HepG2 (cell line): ENCODE data around the gene OR1F1. TPM values are rescaled to one million over a fixed set of nuclear protein-coding genes. Genes with fewer than 3 reads are reported as not detected.

Experiments used
- BRCA1 ChIP-seq: sonication (generic); formaldehyde crosslinking; IDR thresholded peaks from 2 replicates; pipeline ENCODE4 v1.4.0; 2020; ENCODE audit warnings: missing genetic modification reagents
- BRD4 ChIP-seq: sonication (generic); formaldehyde crosslinking; IDR thresholded peaks from 2 replicates; pipeline ENCODE4 v1.4.0; 2020; ENCODE audit warnings: missing genetic modification reagents
- FOSL1 ChIP-seq: sonication (generic); formaldehyde crosslinking; IDR thresholded peaks from 2 replicates; pipeline ENCODE4 v1.9.0; 2021; ENCODE audit warnings: missing genetic modification reagents, borderline replicate concordance
- FOXJ3 ChIP-seq: sonication (generic); formaldehyde crosslinking; IDR thresholded peaks from 2 replicates; pipeline ENCODE4 v1.4.0; 2020; ENCODE audit warnings: missing genetic modification reagents, mild to moderate bottlenecking, borderline replicate concordance
- GTF3A ChIP-seq: sonication (generic); formaldehyde crosslinking; conservative IDR thresholded peaks from 2 replicates; pipeline ENCODE4 v1.4.0; 2020; ENCODE audit warnings: mild to moderate bottlenecking, missing genetic modification reagents
- HMG20A ChIP-seq: IDR thresholded peaks from 2 replicates; pipeline ENCODE4 v1.6.1; 2016; ENCODE audit warnings: borderline replicate concordance
- LCORL ChIP-seq, 2 experiments: fragments of 450-650 bp in 1 of 2; sonication (generic) in 1 of 2; formaldehyde crosslinking in 1 of 2; IDR thresholded peaks; 2 replicates each; pipeline versions ENCODE4 v1.5.0 to v1.6.1; 2017 to 2020; ENCODE audit warnings: antibody characterized with exemption in 1 of 2, missing genetic modification reagents in 1 of 2
- MED13 ChIP-seq: sonication (generic); formaldehyde crosslinking; IDR thresholded peaks from 2 replicates; pipeline ENCODE4 v1.5.0; 2020; ENCODE audit warnings: missing genetic modification reagents
- RAD21 ChIP-seq: fragments of 450-650 bp; formaldehyde crosslinking; IDR thresholded peaks from 2 replicates; pipeline ENCODE4 v1.5.0; 2020; ENCODE audit warnings: mild to moderate bottlenecking
- RARG ChIP-seq: sonication (generic); formaldehyde crosslinking; IDR thresholded peaks from 2 replicates; pipeline ENCODE4 v1.4.0; 2020; ENCODE audit warnings: low read depth, mild to moderate bottlenecking, missing genetic modification reagents
- RBAK ChIP-seq: sonication (generic); formaldehyde crosslinking; IDR thresholded peaks from 2 replicates; pipeline ENCODE4 v1.5.1; 2020; ENCODE audit warnings: mild to moderate bottlenecking, missing genetic modification reagents
- RELA ChIP-seq: sonication (generic); formaldehyde crosslinking; IDR thresholded peaks from 2 replicates; pipeline ENCODE4 v1.4.0; 2020; ENCODE audit warnings: missing genetic modification reagents
- SMYD3 ChIP-seq: sonication (generic); formaldehyde crosslinking; IDR thresholded peaks from 2 replicates; pipeline ENCODE4 v1.8.1; 2023; ENCODE audit warnings: mild to moderate bottlenecking, missing genetic modification reagents
- ZBTB42 ChIP-seq: sonication (generic); formaldehyde crosslinking; IDR thresholded peaks from 2 replicates; pipeline ENCODE4 v1.5.0; 2020; ENCODE audit warnings: mild to moderate bottlenecking, missing genetic modification reagents
- ZBTB7A ChIP-seq: sonication (generic); formaldehyde crosslinking; IDR thresholded peaks from 2 replicates; pipeline ENCODE4 v1.8.0; 2022; ENCODE audit warnings: mild to moderate bottlenecking, missing genetic modification reagents
- ZBTB7B ChIP-seq: sonication (generic); formaldehyde crosslinking; IDR thresholded peaks from 2 replicates; pipeline ENCODE4 v1.4.0; 2020; ENCODE audit warnings: missing genetic modification reagents
- ZNF503 ChIP-seq: sonication (generic); formaldehyde crosslinking; IDR thresholded peaks from 2 replicates; pipeline ENCODE4 v1.4.0; 2020; ENCODE audit warnings: missing genetic modification reagents
- ZNF510 ChIP-seq: sonication (generic); formaldehyde crosslinking; IDR thresholded peaks from 2 replicates; pipeline ENCODE4 v1.4.0; 2020; ENCODE audit warnings: low read depth, mild to moderate bottlenecking, missing genetic modification reagents
- ZNF563 ChIP-seq: sonication (generic); formaldehyde crosslinking; IDR thresholded peaks from 2 replicates; pipeline ENCODE4 v1.8.0; 2022; ENCODE audit warnings: mild to moderate bottlenecking, moderate library complexity, missing genetic modification reagents
- ZNF598 ChIP-seq: sonication (generic); formaldehyde crosslinking; IDR thresholded peaks from 2 replicates; pipeline ENCODE4 v1.5.1; 2020; ENCODE audit warnings: mild to moderate bottlenecking, missing genetic modification reagents, borderline replicate concordance
- ZNF792 ChIP-seq: IDR thresholded peaks from 2 replicates; pipeline ENCODE4 v1.6.1; 2016
- ZSCAN30 ChIP-seq: sonication (generic); formaldehyde crosslinking; IDR thresholded peaks from 2 replicates; pipeline ENCODE4 v1.5.0; 2020; ENCODE audit warnings: mild to moderate bottlenecking, missing genetic modification reagents
- polyA plus RNA-seq, 8 experiments: library from polyadenylated mRNA; depleted of rRNA in 3 of 8; stranded (reverse) in 7 of 8; unstranded in 1 of 8; fragments of >200 nt; fragmentation: Illumina TruSeq in 4 of 8; extraction: Trizol in 4 of 8; gene quantifications; 2 replicates each; pipeline versions ENCODE4 v1.2.1 to v1.2.3, GENCODE V29; 2011 to 2016; ENCODE audit warnings: low read depth in 4 of 8, missing spikeins in 1 of 8, mixed read lengths in 1 of 8; ENCODE audit not compliant: insufficient read depth in 1 of 8
- total RNA-seq, 5 experiments: library from RNA; depleted of rRNA; stranded (reverse); fragments of >200 nt; fragmentation: Illumina TruSeq; extraction: Trizol; gene quantifications; 2 replicates each; pipeline ENCODE4 v1.2.3, GENCODE V29; 2016; ENCODE audit warnings: low read depth in 1 of 5
- TF ChIP-seq, protein P1 (sequence below): sonication (generic); formaldehyde crosslinking; IDR thresholded peaks from 2 replicates; pipeline ENCODE4 v1.5.1; 2020; ENCODE audit warnings: missing genetic modification reagents, mild to moderate bottlenecking, borderline replicate concordance
- TF ChIP-seq, protein P2 (sequence below): sonication (generic); formaldehyde crosslinking; IDR thresholded peaks from 2 replicates; pipeline ENCODE4 v1.4.0; 2020; ENCODE audit warnings: missing genetic modification reagents

The OR1F1 gene
- total and polyA plus RNA-seq, 2 of the 13 experiments (the other 11 are each of a cell fraction or from before 2014, with no cell fraction given) = 0.90 TPM; not detected in 1

DNA sequence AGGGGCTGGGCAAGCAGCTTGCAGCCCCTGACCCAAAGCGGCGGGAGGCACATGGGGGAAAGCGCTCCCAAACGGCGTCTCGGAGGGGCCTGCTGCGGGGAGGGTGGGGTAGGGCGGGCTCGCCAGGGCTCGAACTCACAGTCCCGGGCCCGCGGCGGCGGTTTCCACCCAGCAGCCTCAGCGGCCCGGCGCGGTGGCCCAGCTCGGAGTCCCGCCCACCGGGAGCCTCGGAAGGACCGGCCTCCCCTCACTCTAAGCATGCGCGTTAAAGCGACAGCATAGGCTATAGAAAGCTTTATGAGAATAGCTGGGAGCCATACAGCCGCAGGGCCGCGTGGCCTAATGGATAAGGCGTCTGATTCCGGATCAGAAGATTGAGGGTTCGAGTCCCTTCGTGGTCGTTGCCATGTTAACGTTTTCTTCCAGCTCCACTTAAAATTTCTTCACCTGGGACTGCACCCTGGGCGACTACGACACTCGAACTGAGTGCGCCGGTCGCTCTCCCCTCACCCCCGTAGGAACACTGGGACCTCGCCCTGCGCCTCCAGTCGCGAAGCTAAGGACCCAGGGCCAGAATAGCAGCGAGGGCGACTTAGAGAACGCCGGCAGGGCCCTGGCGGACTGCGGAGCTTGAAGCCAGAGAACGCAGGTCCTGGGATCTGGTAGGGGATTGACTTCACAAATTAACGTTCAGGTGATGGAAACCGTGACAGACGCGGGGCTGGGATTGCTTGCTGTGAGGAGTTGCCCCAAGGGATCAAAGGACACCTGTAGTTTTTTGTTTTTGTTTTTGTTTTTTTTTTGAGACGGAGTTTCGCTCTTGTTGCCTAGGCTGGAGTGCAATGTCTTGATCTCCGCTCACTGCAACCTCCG lies 37.4 kb upstream of the OR1F1 start (continued):
- peak; percentile 55; the same call in 1 of the 2 replicates for TF ChIP-seq RELA (CRISPR knock-in tag)
- TF ChIP-seq BRCA1 (CRISPR knock-in tag) = 0 out of 2 replicates have a peak, but pooled peaks have one; percentile 52
- 0 out of 2 replicates have a peak, but pooled peaks have one; percentile 66 for TF ChIP-seq RARG (CRISPR knock-in tag)
- TF ChIP-seq SMYD3 (CRISPR knock-in tag) = 0 out of 2 replicates have a peak, but pooled peaks have one; percentile 61
- TF ChIP-seq, protein P1, sequence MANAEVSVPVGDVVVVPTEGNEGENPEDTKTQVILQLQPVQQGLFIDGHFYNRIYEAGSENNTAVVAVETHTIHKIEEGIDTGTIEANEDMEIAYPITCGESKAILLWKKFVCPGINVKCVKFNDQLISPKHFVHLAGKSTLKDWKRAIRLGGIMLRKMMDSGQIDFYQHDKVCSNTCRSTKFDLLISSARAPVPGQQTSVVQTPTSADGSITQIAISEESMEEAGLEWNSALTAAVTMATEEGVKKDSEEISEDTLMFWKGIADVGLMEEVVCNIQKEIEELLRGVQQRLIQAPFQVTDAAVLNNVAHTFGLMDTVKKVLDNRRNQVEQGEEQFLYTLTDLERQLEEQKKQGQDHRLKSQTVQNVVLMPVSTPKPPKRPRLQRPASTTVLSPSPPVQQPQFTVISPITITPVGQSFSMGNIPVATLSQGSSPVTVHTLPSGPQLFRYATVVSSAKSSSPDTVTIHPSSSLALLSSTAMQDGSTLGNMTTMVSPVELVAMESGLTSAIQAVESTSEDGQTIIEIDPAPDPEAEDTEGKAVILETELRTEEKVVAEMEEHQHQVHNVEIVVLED (CRISPR knock-in tag) = peak; percentile 59; the same call in 1 of the 2 replicates
- 0 out of 2 replicates have a peak, but pooled peaks have one; percentile 57 for TF ChIP-seq GTF3A
- TF ChIP-seq, protein P2, sequence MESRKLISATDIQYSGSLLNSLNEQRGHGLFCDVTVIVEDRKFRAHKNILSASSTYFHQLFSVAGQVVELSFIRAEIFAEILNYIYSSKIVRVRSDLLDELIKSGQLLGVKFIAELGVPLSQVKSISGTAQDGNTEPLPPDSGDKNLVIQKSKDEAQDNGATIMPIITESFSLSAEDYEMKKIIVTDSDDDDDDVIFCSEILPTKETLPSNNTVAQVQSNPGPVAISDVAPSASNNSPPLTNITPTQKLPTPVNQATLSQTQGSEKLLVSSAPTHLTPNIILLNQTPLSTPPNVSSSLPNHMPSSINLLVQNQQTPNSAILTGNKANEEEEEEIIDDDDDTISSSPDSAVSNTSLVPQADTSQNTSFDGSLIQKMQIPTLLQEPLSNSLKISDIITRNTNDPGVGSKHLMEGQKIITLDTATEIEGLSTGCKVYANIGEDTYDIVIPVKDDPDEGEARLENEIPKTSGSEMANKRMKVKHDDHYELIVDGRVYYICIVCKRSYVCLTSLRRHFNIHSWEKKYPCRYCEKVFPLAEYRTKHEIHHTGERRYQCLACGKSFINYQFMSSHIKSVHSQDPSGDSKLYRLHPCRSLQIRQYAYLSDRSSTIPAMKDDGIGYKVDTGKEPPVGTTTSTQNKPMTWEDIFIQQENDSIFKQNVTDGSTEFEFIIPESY (CRISPR knock-in tag) = peak; percentile 26; the same call in 1 of the 2 replicates
- peak; percentile 66; the same call in 1 of the 2 replicates for TF ChIP-seq BRD4 (CRISPR knock-in tag)
- 0 out of 2 replicates have a peak, but pooled peaks have one; percentile 74 for TF ChIP-seq ZNF510
- 0 out of 2 replicates have a peak, but pooled peaks have one; percentile 19 for TF ChIP-seq ZBTB42
- peak; percentile 77 for TF ChIP-seq FOXJ3 (CRISPR knock-in tag)
- TF ChIP-seq ZNF503 = peak; percentile 60; the same call in 1 of the 2 replicates
- peak; percentile 42; the same call in 1 of the 2 replicates for TF ChIP-seq RAD21 (CRISPR knock-in tag)
- peak; percentile 73; the same call in 1 of the 2 replicates for TF ChIP-seq ZNF792
- TF ChIP-seq MED13 (CRISPR knock-in tag) = peak; percentile 90; the same call in 1 of the 2 replicates
- TF ChIP-seq ZNF563 (CRISPR knock-in tag) = 0 out of 2 replicates have a peak, but pooled peaks have one; percentile 25
- TF ChIP-seq ZSCAN30 (CRISPR knock-in tag) = peak; percentile 72; the same call in 1 of the 2 replicates
- TF ChIP-seq RBAK (CRISPR knock-in tag) = 0 out of 2 replicates have a peak, but pooled peaks have one; percentile 23
- no peak for TF ChIP-seq LCORL (IDR thresholded peaks at IDR 0.05)
- peak; percentile 81 for TF ChIP-seq LCORL (CRISPR knock-in tag; IDR thresholded peaks at IDR 0.05)
- 0 out of 2 replicates have a peak, but pooled peaks have one; percentile 24 for TF ChIP-seq ZNF598 (CRISPR knock-in tag)
- TF ChIP-seq HMG20A (CRISPR knock-in tag) = peak; percentile 62; the same call in 1 of the 2 replicates
- TF ChIP-seq FOSL1 (CRISPR knock-in tag) = no peak
- peak; percentile 65; the same call in 1 of the 2 replicates for TF ChIP-seq ZBTB7B (CRISPR knock-in tag)
- TF ChIP-seq ZBTB7A (CRISPR knock-in tag) = peak; percentile 55; the same call in 1 of the 2 replicates
